AG04449 (cell line): ENCODE data around the gene GRIK2.
"Not testable (repeated sequence)": the region's sequence is repeated elsewhere in the genome, so short reads cannot be mapped to it uniquely, and the experiment has no call there.

Experiments
- CTCF ChIA-PET: fragments of 350-600 bp; formaldehyde crosslinking; extraction: SDS; loops from one replicate; lab custom pipeline; 2021; ENCODE audit warnings: antibody characterized with exemption; lab: Yijun Ruan, JAX
- POLR2A ChIA-PET: fragments of 400-600, 350-600 bp; formaldehyde crosslinking; extraction: SDS; loops from one replicate; lab custom pipeline; 2020; ENCODE audit warnings: antibody characterized with exemption, inconsistent platforms; lab: Yijun Ruan, JAX
- DNase-seq: peaks from one replicate; pipeline ENCODE4 v3.0.0-alpha.2; 2010; ENCODE audit warnings: low read depth, low spot score
- H3K4me3 ChIP-seq: 2 replicates; pipeline ENCODE4 v1.5.1; 2011; ENCODE audit warnings: low read depth, mild to moderate bottlenecking, control low read depth, low read length
- TF ChIP-seq, protein P1 (sequence below): IDR thresholded peaks from one replicate; pipeline ENCODE4 v1.5.1; 2011; ENCODE audit warnings: mild to moderate bottlenecking, moderate library complexity, low read length, control low read depth, inconsistent platforms; ENCODE audit not compliant: insufficient read depth; ENCODE audit errors: missing control alignments

The GRIK2 gene

GRCh38 chr6:101630941-101631340, 237.4 kb downstream of the GRIK2 start:
- no peak for DNase-seq
- POLR2A ChIA-PET, result no interaction called here
- CTCF ChIA-PET, result no interaction called here
- H3K4me3 ChIP-seq, result no peak overlapping the region
- TF ChIP-seq, protein P1, sequence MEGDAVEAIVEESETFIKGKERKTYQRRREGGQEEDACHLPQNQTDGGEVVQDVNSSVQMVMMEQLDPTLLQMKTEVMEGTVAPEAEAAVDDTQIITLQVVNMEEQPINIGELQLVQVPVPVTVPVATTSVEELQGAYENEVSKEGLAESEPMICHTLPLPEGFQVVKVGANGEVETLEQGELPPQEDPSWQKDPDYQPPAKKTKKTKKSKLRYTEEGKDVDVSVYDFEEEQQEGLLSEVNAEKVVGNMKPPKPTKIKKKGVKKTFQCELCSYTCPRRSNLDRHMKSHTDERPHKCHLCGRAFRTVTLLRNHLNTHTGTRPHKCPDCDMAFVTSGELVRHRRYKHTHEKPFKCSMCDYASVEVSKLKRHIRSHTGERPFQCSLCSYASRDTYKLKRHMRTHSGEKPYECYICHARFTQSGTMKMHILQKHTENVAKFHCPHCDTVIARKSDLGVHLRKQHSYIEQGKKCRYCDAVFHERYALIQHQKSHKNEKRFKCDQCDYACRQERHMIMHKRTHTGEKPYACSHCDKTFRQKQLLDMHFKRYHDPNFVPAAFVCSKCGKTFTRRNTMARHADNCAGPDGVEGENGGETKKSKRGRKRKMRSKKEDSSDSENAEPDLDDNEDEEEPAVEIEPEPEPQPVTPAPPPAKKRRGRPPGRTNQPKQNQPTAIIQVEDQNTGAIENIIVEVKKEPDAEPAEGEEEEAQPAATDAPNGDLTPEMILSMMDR, result no peak

DNA sequence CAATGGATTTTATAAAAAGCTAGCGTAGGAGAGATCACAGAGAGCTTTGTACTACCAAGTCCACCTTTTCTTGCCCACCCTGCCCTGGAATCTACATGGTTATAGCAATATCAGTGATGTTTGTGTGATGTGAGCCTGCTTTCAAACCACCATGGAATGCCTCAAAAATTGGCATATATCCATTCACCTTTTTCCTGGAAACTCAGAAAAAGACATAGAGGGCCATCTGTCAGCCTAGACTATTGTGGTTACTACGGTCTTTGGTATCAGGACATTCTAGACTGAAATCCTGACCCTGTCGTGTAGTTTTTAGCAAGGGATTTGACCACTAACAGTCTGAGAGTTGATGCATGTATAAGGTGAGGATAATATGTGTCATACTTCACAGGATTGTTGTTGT, 239.6 kb downstream of the GRIK2 start:
- POLR2A ChIA-PET, result no interaction called here
- no peak overlapping the region for H3K4me3 ChIP-seq
- no peak for DNase-seq
- TF ChIP-seq, protein P1, result no peak
- CTCF ChIA-PET, result no interaction called here

DNA sequence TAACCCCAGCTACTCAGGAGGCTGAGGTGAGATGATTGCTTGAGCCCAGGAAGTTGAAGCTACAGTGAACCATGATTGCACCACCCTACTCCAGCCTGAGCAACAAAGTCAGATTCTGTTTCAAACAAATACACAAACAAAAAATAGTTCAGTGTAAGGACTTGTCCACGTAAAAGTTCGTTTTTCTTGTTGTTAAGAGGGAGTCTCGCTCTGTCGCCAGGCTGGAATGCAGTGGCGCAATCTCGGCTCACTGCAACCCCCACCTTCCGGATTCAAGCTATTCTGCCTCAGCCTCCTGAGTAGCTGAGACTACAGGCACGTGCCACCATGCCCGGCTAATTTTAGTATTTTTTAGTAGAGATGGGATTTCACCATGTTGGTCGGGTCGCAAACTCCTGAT, 245.4 kb downstream of the GRIK2 start:
- CTCF ChIA-PET, POLR2A ChIA-PET, H3K4me3 ChIP-seq, DNase-seq: not testable (repeated sequence)

DNA sequence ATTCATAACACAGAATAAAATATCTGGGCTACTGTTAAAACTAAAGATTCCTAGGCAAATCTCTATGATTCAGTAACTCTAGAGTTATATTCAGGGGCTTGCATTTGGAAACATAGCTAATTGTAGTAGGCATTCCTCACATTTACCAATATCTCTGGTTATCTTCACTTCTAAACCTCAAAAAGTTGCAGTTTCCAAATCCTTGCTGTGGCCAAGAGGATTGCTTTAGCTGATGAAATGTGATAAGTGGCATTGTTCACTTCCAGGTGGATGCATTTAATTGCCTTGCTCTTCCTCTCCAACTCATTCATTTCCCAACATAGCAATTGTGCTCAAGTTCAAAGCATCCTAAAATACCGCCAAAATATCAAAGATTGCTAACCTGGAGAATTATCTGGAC, 246.6 kb downstream of the GRIK2 start:
- no peak for DNase-seq
- ChIA-PET CTCF (no interaction called here), POLR2A (no interaction called here)
- H3K4me3 ChIP-seq, result no peak overlapping the region
- TF ChIP-seq, protein P1, result no peak

- no peak overlapping the region for H3K4me3 ChIP-seq
- ChIA-PET POLR2A (no interaction called here), CTCF (interaction anchor here (2.4 kb wide), 1 partner anchor 25 kb away, joined by 6 read pairs; no protein-coding TSS in a partner anchor)
- no peak for DNase-seq
- TF ChIP-seq, protein P1, result no peak
Measured at GRCh38 chr6:101645770-101646169, 252.3 kb downstream of the GRIK2 start.

- no peak for DNase-seq
- ChIA-PET CTCF (interaction anchor here (0.8 kb wide), 1 partner anchor 11 kb away, joined by 3 read pairs; no protein-coding TSS in a partner anchor), POLR2A (no interaction called here)
- TF ChIP-seq, protein P1, result no peak
- H3K4me3 ChIP-seq, result no peak overlapping the region
Measured at GRCh38 chr6:101650402-101651100, 257.0 kb downstream of the GRIK2 start.

DNA sequence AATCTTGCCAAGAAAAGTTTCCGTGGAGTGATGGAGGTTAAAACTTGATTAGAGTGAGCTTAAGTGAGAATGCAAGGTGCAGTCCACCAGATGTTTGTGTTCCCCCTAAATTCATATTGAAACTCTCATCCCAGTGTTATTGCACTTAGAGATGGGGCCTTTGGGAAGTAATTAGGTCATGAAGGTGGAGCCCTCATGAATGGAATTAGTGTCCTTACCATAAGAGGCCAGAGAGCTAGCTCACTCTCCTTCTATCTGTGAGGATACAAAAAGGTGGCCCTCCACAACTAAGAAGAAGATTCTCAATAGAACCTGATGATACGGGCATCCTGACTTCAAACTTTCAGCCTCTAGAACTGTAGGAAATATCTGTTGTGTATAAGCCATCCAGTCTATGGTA, 258.6 kb downstream of the GRIK2 start:
- TF ChIP-seq, protein P1, result no peak
- ChIA-PET POLR2A (no interaction called here), CTCF (no interaction called here)
- no peak overlapping the region for H3K4me3 ChIP-seq
- no peak for DNase-seq
